Chondrocyte (in vitro differentiated cells): ENCODE data around the gene MIEN1. TPM values are rescaled to one million over a fixed set of nuclear protein-coding genes. Genes with fewer than 3 reads are reported as not detected.

ENCODE experiments used
- DNase-seq: peaks from one replicate; pipeline ENCODE4 v3.0.0; 2021; ENCODE audit warnings: mixed read lengths, low spot score
- H3K27ac Mint-ChIP-seq: one replicate; pipeline ENCODE4 v1.8.0; 2021; ENCODE audit warnings: mild to moderate bottlenecking, moderate library complexity, mixed read lengths; ENCODE audit not compliant: unreplicated experiment
- H3K27me3 Mint-ChIP-seq: 2 replicates; pipeline ENCODE4 v1.8.0; 2021; ENCODE audit warnings: low read depth, mixed read lengths
- H3K36me3 Mint-ChIP-seq: 2 replicates; pipeline ENCODE4 v1.8.0; 2021; ENCODE audit warnings: low read depth, mixed read lengths
- H3K4me1 Mint-ChIP-seq: 2 replicates; pipeline ENCODE4 v1.8.0; 2021; ENCODE audit warnings: low read depth, mild to moderate bottlenecking, mixed read lengths
- H3K4me3 Mint-ChIP-seq: one replicate; pipeline ENCODE4 v1.8.0; 2021; ENCODE audit warnings: mild to moderate bottlenecking, moderate library complexity, mixed read lengths; ENCODE audit not compliant: unreplicated experiment
- H3K9me3 Mint-ChIP-seq: 2 replicates; pipeline ENCODE4 v1.8.0; 2021; ENCODE audit warnings: low read depth, mixed read lengths
- total RNA-seq: library from RNA; stranded (reverse); gene quantifications from 3 replicates; pipeline ENCODE4 v1.2.1, GENCODE V29; 2021
- TF ChIP-seq, protein P1 (sequence below): fragments of 200-600 bp; sonication (generic); IDR thresholded peaks from 2 replicates; pipeline ENCODE4 v1.5.0; 2021; ENCODE audit warnings: antibody characterized with exemption, mild to moderate bottlenecking, moderate library complexity

Gene MIEN1
- total RNA-seq, 1 donor from 2014 or later = 46.5 TPM

DNA sequence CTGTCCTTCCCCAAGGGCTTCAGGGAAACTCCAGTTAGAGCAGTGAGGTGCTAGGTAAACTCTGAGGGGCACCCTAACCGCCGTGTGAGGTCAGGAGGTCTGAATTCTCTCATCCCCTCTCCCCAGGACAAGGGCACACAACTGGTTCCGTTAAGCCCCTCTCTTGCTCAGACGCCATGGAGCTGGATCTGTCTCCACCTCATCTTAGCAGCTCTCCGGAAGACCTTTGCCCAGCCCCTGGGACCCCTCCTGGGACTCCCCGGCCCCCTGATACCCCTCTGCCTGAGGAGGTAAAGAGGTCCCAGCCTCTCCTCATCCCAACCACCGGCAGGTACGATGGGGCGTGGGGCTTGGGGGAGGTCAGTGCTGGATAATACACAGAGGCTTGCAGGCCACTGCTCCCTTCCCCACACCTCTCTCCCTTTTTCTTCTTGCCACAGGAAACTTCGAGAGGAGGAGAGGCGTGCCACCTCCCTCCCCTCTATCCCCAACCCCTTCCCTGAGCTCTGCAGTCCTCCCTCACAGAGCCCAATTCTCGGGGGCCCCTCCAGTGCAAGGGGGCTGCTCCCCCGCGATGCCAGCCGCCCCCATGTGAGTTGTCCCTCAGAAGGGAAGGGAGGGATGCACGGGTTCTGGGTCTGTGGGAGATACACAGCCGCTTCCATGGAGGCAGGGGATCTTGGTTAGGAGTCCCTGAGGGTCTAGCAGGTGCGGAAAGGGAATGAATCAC is 12.0 kb upstream of the MIEN1 start:
- TF ChIP-seq, protein P1, sequence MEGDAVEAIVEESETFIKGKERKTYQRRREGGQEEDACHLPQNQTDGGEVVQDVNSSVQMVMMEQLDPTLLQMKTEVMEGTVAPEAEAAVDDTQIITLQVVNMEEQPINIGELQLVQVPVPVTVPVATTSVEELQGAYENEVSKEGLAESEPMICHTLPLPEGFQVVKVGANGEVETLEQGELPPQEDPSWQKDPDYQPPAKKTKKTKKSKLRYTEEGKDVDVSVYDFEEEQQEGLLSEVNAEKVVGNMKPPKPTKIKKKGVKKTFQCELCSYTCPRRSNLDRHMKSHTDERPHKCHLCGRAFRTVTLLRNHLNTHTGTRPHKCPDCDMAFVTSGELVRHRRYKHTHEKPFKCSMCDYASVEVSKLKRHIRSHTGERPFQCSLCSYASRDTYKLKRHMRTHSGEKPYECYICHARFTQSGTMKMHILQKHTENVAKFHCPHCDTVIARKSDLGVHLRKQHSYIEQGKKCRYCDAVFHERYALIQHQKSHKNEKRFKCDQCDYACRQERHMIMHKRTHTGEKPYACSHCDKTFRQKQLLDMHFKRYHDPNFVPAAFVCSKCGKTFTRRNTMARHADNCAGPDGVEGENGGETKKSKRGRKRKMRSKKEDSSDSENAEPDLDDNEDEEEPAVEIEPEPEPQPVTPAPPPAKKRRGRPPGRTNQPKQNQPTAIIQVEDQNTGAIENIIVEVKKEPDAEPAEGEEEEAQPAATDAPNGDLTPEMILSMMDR = no peak
- H3K27ac Mint-ChIP-seq = no peak overlapping the region
- H3K4me3 Mint-ChIP-seq = no peak overlapping the region
- peaks cover 14% of the 10 kb centered on the region for H3K27me3 Mint-ChIP-seq
- H3K9me3 Mint-ChIP-seq = no peaks in the 10 kb centered on the region
- peak; percentile 58 for DNase-seq
- no peaks in the 10 kb centered on the region for H3K36me3 Mint-ChIP-seq
- peaks cover 27% of the 10 kb centered on the region for H3K4me1 Mint-ChIP-seq

DNA sequence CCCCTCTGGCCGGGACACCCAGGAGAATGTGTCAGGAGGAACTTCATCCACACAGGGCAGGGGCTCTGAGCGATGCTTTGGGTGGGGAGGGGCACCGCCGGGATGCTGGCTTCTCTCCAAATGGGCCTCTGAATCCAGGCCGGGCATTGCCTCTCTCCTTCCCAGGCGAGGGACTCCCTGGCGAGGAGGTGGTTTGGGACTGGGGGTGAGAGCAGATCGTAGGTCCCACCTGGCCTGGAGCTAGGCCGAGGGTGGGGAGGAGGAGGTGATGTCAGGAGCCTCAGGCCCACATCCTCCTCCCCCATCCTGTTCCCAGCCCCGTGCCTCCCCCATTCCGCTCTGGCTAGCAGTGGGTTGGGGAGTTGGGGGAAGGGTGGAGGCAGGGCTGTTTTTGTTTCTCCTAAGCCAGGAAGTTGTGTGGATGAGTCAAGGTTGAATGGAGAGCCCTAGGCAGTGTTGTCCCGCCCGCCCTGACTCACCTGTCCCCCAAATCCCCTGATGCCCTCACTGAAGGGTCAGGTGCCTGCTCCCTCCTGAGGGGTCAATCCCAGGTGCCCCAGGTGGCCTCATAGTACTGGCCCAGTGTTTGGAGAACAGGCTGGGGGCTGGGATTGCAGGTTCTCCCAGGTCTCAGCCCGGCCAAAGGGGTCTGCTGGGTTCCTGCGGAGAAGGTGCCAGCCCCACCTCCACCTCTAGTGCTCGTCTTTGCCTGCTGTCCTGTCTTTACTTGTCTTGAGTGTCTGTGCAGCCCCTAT is 10.2 kb upstream of the MIEN1 start:
- H3K27me3 Mint-ChIP-seq = peaks cover 15% of the 10 kb centered on the region
- DNase-seq = peak; percentile 67
- peak overlapping the region; percentile 22 for H3K27ac Mint-ChIP-seq
- TF ChIP-seq, protein P1 = no peak
- H3K36me3 Mint-ChIP-seq = no peaks in the 10 kb centered on the region
- H3K9me3 Mint-ChIP-seq = no peaks in the 10 kb centered on the region
- no peak overlapping the region for H3K4me3 Mint-ChIP-seq
- H3K4me1 Mint-ChIP-seq = peaks cover 27% of the 10 kb centered on the region

DNA sequence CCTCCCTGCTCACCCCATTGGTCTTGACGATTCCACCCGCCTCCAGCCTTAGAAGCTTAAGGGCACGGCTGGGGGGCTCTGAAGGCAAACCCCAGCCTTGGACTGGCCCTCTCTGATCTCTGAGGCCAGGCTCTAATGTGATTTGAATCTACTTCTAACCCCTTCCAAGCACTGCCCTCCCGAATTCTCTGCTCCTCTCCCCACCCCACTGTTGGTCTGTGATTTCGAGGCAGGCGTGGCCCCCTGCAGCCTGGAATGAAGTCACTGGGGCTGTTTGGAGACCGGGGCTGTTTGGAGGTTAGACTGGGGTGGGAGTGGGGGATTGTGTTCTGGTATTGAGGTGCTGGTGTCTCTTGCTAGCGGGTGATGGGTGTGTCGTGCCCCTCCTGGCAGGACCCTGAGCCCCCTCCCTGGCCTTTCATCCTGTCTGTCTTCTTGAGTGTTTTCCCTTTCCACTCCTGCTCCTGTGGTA is 9.6 kb upstream of the MIEN1 start:
- peaks cover 27% of the 10 kb centered on the region for H3K4me1 Mint-ChIP-seq
- no peak for DNase-seq
- peaks cover 15% of the 10 kb centered on the region for H3K27me3 Mint-ChIP-seq
- H3K27ac Mint-ChIP-seq = peak overlapping the region; percentile 22
- H3K4me3 Mint-ChIP-seq = no peak overlapping the region
- H3K9me3 Mint-ChIP-seq = no peaks in the 10 kb centered on the region
- TF ChIP-seq, protein P1 = no peak
- H3K36me3 Mint-ChIP-seq = no peaks in the 10 kb centered on the region

DNA sequence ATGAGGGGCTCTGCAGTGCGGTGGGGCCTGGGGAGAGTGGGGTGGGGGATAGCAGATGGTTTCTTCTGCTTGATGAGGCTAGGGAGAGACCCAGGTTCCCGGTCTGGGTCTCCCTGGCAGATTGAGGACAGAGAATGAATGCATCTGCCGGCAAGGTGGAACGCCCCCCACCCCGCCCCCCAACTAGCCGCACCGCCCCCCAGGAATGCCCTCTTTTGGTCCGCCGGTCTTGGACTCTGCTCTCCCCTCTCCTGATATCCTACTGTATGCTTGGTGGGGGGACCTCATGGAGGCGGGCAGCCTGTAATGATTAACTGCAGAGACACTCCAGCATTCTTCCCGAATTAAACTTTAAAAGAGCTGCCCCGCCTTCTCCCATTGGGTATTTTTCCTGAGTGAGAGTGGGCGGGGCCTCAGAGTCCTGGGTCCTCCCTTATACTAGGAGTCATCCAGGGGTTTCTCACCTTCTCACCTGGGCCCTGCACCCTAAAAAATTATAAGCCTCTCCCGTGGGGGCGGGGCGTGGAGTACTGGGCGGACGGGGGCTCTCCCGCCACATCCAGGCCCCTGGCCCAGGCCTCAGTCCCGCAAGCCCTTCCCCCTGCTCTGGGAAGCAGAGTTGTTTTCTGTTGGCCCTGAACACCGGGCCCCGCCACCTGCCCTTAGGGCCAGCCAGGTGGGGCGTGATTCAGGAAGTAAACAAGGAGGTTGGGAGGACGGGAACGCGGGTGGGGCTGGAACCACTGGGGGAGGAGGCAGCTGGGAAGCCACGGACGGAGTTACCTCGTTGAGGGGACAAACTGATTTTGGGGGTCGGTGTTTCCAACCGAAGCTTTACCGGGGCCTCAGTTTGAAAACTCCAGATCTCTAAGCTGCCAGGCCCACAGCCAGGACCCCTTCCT is 8.9 kb upstream of the MIEN1 start:
- peaks cover 27% of the 10 kb centered on the region for H3K4me1 Mint-ChIP-seq
- H3K27ac Mint-ChIP-seq = peak overlapping the region; percentile 32
- no peaks in the 10 kb centered on the region for H3K36me3 Mint-ChIP-seq
- H3K27me3 Mint-ChIP-seq = peaks cover 17% of the 10 kb centered on the region
- H3K4me3 Mint-ChIP-seq = peak overlapping the region; percentile 52
- no peaks in the 10 kb centered on the region for H3K9me3 Mint-ChIP-seq
- DNase-seq = no peak
- TF ChIP-seq, protein P1 = no peak

DNA sequence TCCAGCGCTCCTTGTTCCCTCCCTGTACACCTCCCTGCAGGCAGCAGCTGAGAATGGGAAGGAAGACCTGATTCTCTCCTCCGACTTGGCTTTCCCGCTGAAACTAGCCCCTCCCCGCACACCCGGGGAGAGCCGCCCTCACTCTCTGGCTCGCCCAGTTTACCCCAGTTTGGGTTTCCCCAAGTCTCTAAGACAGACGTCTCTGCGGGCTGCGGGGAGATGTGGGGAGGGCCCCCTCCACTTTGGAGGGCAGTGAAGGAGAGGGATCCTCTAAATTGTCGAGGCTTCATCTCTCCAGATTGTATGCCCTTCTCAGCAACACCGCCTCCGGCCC is 8.2 kb upstream of the MIEN1 start:
- Mint-ChIP-seq H3K4me3 (peak overlapping the region; percentile 49), H3K27ac (no peak overlapping the region), H3K9me3 (no peaks in the 10 kb centered on the region), H3K36me3 (no peaks in the 10 kb centered on the region), H3K4me1 (peaks cover 27% of the 10 kb centered on the region), H3K27me3 (peaks cover 17% of the 10 kb centered on the region)
- TF ChIP-seq, protein P1 = no peak
- DNase-seq = no peak
